NCI-H2107 treated with DMSO at 0.1 percent for 48 hours (cell line): ENCODE data around the gene TTPAL.

Experiments
- DNase-seq: peaks from one replicate; lab custom pipeline; 2025; ENCODE audit not compliant: unreplicated experiment; lab: John Stamatoyannopoulos, UW

The TTPAL gene

DNA sequence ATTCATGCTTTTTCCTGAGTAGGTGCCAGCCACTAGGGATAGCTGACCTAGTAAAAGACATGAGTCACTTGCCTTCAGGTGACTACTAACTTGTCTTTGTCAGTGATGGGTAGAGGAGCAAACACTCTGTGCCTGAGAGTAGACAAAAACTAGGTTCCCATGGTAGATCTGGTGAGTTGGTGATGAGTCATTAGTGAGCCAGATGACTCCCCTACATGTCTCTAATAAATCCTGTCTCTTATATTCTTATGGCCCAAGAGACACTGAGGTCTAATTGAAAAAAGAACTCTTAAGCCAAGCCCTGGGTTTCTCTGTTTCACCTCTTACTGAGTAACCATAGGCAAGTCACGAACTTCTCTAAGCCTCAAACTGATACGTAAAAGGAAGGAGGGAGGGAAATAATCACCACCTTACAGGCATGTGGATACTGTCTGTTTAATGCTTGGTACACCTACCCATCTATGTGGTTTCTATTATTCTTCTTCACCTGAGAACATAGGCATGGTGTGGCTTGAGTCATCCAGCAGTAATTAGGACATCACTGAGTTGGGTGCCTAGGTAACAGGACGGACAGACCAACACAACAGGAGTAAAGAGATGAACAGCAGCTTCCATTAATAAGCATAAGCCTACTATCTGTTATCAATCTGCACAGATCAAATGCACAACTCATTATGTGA lies 20.3 kb downstream of the TTPAL start:
- DNase-seq, result no peak

DNA sequence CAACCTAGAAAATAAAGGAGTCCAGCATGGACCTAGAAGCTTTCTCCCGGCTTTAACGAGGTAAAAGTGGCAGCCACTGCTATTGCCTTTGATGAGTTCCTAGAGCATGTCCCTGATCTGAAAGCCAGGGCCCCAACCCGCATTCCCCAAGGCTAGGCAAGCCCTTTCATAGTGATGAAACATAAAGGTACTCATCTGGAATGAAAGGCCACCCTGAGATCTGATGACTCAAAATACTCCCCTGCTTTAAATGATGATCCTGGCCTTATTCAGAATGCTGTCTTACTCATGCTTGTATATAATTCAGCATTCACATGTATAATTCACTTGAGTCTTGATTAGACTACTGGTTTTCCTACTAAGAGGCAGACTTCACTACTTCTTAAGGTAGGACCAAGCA lies 21.3 kb downstream of the TTPAL start:
- no peak for DNase-seq

DNA sequence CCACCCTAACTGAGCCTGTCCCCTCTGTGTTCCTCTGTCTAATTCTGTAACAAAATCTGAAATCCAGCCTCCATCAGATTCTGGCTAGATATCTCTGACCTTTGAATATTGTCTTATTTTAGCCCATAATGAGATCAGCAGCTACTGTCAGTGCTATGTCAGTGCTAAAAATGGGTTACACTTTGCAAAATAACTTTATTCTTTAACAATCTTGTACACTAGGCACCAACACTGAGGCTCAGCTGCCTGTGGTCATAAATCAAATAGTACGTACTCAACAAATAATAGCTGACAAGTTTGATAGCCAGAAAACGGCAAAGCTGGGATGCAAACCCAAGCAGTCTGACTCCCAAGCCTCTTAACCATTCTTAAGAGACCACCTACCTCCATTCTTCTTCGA lies 22.1 kb downstream of the TTPAL start:
- DNase-seq, result no peak

DNA sequence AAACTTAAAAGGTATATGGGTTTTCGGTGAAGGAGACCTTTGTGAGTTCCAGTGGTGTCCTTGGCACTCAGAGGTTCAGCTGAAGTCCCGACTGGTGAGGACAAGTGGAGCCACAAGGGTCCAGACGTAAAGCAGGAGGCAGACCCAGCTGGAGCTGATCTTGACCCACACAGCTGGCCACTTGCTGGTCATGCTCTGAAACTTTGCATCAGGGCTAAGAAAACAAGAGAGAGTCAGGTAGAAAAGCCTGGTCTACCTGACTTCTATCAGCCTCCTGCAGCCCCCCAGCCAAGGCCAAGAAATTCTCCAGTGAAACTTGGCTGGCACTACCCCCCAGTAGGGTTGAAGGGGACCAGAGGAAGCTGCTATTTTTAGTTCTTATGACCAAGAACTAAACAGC lies 24.5 kb downstream of the TTPAL start:
- DNase-seq, result no peak

DNA sequence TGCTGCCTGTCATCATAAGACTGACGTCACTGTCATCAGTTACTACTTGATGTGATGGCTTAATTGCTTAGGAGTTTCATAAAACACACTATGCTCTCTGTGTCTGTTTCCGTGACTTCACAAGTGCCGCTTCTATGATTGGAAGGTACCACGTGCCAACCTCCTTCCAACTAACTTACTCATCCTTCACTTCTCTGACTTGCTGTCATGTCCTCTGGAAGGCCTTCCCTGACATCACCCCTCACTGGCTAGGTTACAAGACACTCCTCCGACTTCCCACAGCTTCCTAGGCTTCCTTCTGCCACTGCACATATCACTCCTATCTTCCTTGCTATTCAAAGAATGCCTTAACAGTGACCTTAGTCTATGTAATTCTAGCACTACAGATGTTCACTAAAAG lies 25.8 kb downstream of the TTPAL start:
- no peak for DNase-seq

DNA sequence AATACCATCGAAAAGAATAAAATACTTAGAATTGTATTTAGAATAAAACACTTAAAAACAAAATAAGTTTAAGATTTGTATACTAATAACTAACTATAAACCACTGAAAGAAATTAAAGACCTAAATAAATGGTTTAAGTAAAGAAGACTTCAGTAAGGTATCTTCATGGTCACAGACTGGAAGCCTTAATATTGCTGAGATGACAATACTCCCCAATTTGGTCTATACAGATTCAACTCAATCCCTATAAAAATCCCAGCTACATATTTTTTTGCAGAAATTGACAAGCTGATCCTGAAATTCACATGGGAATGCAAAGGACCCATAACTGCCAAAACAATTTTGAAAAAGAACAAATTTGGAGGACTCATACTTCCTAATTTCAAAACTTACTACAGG lies 27.3 kb downstream of the TTPAL start:
- DNase-seq, result no peak

DNA sequence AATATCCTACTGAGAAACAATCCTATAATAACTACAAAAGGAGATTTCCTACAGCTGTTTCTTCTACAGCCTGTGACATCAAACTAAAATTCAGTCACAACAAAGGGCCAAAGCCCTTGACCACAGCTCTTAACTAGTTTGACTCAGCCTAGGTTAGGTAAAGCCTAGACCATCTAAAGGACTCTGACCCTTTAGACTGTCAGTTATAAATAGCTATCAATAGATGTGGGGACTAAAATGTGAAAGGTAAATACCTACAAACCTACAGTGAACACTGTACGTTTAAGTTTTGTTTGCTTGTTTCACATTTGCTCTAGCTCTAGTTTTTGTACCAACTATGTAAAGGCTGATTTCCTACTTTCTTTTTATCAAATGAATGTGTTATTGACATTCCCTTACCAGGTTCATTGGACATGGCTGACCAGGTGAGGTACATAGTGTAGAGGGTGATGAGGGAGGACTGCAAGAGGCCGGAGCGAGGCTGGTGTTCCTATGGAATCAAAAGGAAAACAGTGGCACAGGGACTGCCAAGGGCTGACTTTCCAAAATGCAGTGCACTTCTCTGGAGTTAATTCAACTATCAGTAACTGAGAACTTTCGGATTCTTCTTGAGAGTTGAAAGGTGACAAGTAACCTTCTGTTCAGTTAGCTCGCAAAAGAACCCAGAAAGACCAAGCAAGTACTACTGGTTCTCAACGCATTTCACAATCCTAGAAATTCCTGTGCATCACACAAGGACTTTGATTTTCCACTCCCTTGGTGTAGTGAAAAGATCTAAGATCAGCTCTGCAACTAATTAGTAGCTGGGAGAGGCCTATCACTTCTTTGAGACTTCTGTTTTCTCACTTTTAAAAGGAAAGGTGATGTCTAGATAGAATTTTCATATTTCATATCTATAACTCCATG lies 29.0 kb downstream of the TTPAL start:
- DNase-seq, result no peak

DNA sequence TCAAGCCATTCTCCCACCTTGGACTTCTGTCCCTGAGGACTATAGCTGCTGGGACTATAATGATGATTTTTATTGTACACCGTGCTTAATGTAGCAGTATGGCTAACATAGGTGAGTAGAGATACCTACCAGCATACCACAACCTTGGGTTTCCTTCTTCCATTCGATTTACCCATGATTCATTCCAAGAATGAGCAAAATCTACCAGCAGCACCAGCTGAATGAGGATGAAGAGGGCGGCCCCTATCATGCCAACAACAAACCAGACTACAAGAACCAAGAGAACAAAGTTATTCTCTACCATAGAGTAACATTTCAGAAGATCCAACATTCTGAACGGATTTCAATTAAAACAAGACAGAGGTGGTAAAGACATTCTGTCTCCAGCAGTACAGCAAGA lies 34.1 kb downstream of the TTPAL start:
- no peak for DNase-seq

DNA sequence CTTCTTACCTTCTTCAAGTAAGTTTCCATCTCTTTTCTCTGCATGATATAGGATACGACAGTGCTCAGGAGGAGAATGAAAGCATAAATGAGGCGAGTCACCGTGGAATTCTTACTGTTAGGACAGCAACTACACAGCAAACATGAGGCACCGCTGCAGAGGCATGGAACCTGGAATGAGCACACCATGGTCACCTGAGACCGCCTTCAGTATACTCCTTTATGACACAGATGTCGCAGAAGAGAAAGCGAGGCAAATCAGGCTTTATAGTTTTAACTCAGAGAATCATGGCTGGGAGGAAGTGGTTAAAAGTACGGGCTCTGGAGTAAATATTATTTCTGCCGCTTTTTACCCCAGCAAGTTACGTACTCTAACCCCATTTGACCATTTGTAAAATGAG lies 38.2 kb downstream of the TTPAL start:
- DNase-seq, result no peak

DNA sequence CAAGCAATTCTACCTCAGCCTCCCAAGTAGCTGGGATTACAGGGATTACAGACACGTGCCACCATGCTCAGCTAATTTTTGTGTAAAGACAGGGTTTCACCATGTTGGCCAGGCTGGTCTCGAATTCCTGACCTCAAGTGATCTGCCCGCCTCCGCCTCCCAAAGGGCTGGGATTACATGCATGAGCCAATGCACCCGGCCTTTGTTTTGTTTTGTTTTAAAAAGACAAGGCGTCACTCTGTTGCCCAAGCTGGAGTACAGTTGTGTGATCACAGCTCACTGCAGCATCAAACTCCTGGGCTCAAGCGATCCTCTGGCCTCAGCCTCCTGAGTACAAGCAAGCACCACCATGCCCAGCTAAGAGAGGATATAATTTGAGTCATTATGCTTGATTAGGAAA lies 40.8 kb downstream of the TTPAL start:
- no peak for DNase-seq

DNA sequence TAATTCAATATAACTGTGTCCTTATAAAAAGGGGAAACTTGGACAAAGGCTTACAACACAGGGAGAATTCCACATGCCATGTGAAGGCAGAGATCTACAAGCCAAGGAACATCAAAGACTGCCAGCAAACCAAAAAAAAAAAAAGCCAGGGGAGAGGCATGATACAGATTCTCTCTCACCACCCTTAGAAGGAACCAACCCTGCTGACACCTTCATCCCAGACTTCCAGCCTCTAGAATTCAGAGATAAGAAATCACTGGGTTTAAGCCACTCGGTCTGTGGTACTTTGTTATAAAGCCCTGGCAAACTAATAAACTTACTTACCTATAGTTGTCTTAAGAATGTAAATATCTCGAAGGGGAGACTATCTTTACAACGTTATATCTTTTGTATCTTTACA lies 41.8 kb downstream of the TTPAL start:
- no peak for DNase-seq

DNA sequence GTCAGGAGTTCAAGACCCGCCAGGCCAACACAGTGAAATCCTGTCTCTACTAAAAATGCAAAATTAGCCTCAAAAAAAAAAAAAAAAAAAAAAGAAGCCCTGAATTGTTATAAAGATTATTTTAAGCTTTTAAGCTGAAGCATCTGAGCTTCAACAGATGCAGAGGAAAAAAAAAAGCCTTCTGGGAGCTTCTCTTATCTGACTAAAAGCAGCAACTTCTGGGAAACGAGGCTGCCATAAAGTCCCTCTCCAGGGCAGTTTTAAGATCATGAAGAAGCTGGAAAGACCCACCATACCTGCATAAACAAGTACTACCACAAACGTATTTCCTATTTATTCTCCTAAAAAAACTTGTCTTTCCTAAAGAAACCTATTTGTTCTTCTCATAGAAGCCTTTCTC lies 42.6 kb downstream of the TTPAL start:
- no peak for DNase-seq

DNA sequence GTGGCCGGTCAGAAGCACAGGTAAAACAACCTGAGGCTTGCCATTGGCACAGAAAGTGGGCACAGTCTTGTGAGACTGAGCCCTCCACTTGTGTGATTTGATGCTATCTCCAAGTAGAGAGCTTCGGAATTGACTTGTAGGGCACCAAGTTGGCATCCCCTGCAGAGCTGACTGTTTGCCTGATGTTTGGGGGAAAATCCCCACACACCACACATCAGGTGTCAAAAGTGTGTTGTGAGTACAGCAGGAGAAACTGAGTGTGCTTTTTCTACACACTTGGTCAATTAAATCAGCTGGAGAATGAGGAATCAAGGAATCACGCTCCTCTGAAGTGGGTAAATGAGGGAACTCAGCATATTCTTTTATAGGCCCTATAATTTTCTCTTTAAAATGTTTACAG lies 45.2 kb downstream of the TTPAL start:
- no peak for DNase-seq

DNA sequence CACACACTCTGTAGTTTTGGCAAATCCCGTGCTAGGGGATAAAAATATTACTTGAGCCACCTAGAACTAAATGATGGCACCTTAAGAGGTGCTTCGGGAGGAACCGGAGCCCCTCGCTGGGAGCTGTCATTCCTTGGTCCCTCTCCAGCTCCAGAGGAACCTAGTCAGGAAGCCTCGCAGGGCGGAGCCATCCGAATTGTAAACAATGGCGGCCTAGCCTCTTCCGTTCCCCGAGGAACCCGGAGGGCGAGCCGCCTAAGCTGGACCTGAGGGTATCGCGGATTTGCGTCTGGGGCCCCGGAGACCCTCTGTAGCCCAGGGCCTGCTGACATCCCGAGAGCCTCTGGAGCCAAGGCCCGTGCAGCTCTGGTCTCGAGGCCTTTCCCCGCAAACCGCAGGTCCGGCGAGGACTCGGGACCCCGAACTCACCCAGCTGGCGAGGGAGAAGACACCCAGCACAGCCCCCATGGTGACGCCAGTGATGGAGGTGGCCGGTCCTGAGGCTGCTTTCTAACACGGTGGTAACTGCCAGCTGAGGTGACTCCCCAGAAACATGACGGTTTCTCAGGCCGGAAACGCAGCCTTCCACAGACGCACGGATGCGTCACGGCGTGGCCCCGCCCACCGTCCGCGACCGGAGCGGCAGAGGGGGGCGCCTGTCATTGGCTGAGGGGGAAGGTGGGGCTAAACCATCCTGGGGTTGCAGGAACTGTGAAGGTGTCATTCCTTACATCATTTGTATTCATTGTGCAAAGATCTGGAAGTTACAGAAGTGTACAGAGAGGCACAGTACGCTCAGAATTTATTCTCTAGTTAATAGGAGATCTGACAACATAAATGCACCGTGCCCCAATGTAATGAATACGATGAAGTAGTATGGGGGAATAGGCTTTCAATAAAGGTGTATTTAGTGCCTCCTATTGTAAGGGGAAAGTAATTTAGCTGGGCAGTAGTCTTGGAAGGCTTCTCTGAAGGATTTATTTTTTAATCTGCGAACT lies 46.1 kb downstream of the TTPAL start, which contains the start of gene SERINC3:
SERINC3 (minus strand) TSS at position 587 of the 998 bp plus-strand sequence; CDS start at position 468, 119 bp downstream.
- DNase-seq, result peak; percentile 57

DNA sequence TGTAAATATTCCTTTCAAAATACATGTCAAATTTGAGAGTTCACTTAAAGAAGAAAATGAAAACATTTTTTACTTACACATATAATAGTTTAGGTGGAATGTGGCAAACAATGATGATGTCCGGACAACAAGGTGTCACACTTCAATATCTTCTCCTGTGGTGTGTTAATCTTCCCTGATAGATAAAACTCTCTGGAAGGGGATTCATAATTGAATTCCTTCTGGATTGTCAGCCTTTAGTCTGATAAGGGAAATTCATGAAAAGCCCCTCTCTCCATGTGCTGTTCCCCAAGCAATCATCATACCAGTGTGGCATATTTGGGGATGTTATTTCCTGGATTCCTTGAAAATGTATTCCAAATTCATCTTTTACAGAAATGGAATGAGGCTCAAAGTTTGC lies 47.2 kb downstream of the TTPAL start:
- no peak for DNase-seq

DNA sequence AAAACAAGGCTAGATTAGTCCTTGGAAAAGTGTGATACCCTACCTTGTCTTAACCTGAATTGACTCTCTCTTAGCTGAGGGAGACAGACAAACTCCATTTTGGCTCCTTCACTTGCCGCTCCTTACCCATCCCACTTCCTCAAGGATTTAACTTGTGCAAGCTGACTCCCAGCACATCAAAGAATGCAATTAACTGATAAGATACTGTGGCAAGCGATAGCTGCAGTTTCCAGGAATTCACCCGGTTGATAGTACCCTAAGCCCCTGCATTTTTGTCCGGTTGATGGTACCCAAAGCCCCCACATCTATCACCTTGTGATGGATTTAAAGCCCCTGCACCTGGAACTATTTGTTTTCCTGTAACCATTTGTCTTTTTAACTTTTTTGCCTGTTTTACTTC lies 48.1 kb downstream of the TTPAL start:
- DNase-seq, result no peak

DNA sequence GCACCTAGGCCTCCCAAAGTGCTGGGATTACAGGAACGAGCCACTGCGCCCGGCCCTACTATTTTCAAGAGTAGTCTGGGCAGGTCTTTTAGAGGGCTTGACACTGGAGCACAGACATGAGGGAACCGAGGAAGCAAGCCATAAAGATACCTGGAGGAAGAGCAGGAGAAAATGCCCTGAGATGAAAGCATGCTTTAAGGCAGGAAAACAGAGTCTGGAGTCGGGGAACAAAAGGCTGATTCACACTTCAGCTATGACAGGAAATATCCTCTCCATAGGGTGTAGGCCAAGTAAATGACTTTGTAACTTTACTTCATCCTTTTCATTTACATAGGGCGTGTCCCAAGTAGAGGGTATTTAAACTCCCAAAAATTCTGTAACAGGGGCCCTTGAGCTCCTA lies 50.5 kb downstream of the TTPAL start:
- no peak for DNase-seq

DNA sequence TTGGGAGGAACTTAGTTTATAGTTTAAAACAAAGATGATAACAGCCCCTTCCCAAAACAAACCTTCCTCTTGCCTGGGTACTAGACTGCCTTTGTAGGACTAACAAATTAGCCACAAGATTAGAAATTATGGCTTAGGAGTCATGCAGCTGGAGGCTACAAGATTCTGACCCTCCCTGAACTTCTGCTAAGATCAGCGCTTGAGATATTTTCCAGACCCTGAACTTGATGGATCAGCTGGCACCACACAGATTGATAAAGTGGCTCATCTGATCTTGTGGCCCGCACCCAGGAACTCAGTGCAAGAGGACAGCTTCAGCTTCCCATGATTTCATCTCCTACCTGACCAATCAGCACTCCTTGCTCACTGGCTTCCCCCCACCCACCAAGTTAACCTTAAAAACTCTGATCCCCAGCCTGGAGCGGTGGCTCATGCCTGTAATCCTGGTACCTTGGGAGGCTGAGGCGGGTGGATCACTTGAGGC lies 52.1 kb downstream of the TTPAL start:
- DNase-seq, result no peak

DNA sequence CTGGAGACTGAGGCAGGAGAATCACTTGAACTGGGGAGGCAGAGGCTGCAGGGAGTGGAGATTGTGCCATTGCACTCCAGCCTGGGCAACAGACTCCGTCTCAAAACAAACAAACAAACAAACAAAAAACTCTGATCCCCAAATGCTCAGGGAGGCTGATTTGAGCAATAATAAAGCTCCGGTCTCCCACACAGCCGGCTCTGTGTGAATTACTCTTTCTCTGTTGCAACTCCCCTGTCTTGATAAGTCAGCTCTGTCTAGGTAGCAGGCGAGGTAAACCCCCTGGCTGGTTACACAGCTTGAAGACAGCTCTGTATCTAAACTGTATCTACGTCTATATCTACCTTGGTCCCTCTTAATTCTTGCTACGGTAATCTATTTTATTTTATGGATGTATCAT lies 52.6 kb downstream of the TTPAL start:
- DNase-seq, result no peak

DNA sequence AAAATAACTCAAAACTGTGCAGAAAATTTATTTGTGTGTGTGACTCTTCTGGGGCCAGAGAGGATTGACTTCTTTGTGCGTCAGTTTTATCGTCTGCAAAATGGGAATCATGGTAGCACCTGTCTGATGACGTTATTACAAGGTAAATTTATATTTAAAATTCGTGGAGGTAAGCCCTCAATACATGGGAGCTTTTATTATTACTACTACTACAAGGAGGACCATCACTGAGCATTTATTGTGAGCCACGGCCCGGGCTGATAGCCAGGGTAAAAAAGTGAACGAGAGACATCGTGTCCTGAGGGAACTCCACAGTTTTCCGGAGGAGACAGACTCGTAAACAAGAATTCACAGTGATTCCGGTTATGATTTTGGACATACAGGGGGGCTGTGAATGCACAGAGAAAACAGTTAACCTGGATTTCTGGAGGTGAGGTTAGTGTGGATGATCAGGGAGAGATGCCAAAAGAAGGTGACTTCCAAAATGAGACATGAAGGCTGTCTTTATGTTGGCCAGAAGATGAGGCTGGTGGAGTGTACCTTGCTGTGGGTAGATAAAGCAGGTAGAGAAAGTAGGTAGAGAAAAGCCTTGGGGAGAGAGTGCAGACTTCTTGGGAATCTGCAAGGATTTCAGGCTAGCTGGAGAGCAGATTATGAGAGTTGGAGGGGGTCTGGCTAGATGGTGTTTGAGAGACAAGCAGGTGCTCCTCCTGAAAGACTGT lies 56.7 kb downstream of the TTPAL start:
- DNase-seq, result no peak

DNA sequence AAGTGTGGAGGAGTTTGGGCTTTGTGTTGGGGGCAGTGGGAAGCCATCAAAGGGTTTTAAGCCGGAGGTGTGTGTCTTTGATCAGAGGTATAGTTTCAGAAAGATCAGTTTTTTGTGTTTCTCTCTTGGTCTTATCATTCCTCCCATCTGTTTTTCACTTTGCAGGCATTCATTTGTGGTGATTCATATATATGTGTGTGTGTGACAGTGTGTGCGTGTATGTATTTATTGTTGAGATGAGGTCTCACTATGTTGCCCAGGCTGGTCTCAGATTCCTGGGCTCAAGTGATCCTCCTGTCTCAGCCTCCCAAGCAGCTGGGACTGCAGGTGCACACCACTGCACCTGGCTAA lies 57.3 kb downstream of the TTPAL start:
- DNase-seq, result no peak
